Mesendoderm (in vitro differentiated cells): ENCODE data around the gene ZBTB7C.

Source experiments
- DNase-seq: peaks from one replicate; pipeline ENCODE4 v3.0.0; 2013
- H2AK5ac ChIP-seq: 2 replicates; pipeline ENCODE4 v1.6.1; 2013; ENCODE audit warnings: low read length, inconsistent platforms
- H2BK120ac ChIP-seq: 2 replicates; pipeline ENCODE4 v1.6.1; 2013; ENCODE audit warnings: low read depth, mild to moderate bottlenecking, low read length, moderate library complexity, mixed read lengths
- H2BK15ac ChIP-seq: replicated peaks from 2 replicates; pipeline ENCODE4 v1.6.1; 2013; ENCODE audit warnings: low read depth, mild to moderate bottlenecking, moderate library complexity
- H2BK5ac ChIP-seq: 2 replicates; pipeline ENCODE4 v1.6.1; 2013; ENCODE audit warnings: low read length, inconsistent platforms
- H3K18ac ChIP-seq: 2 replicates; pipeline ENCODE4 v1.6.1; 2013; ENCODE audit warnings: mild to moderate bottlenecking, low read length, mixed read lengths
- H3K23ac ChIP-seq: one replicate; pipeline ENCODE4 v1.6.1; 2013; ENCODE audit warnings: low read length
- H3K27ac ChIP-seq: 2 replicates; pipeline ENCODE4 v1.5.1; 2013; ENCODE audit warnings: low read depth, mild to moderate bottlenecking, inconsistent platforms, low read length, moderate library complexity
- H3K27me3 ChIP-seq: 2 replicates; pipeline ENCODE4 v1.6.1; 2013; ENCODE audit warnings: low read length, control low read depth, mild to moderate bottlenecking, inconsistent platforms; ENCODE audit not compliant: insufficient read depth, poor library complexity
- H3K36me3 ChIP-seq: 2 replicates; pipeline ENCODE4 v1.6.1; 2013; ENCODE audit warnings: low read length, inconsistent platforms; ENCODE audit not compliant: control insufficient read depth, insufficient read depth
- H3K4ac ChIP-seq: one replicate; pipeline ENCODE4 v1.6.1; 2013; ENCODE audit warnings: low read depth, mild to moderate bottlenecking, low read length, moderate library complexity
- H3K4me1 ChIP-seq: 2 replicates; pipeline ENCODE4 v1.6.1; 2013; ENCODE audit warnings: low read depth, low read length, inconsistent platforms; ENCODE audit not compliant: control insufficient read depth
- H3K4me2 ChIP-seq: 2 replicates; pipeline ENCODE4 v1.6.1; 2013; ENCODE audit warnings: low read length
- H3K4me3 ChIP-seq: 2 replicates; pipeline ENCODE4 v1.5.1; 2013; ENCODE audit warnings: mild to moderate bottlenecking, low read length
- H3K56ac ChIP-seq: one replicate; pipeline ENCODE4 v1.6.1; 2013; ENCODE audit warnings: low read length
- H3K79me1 ChIP-seq: 2 replicates; pipeline ENCODE4 v1.6.1; 2013; ENCODE audit warnings: low read length, inconsistent platforms
- H3K79me2 ChIP-seq: 2 replicates; pipeline ENCODE4 v1.6.1; 2013; ENCODE audit warnings: mild to moderate bottlenecking, low read length; ENCODE audit not compliant: control insufficient read depth, insufficient read depth
- H3K9ac ChIP-seq: 2 replicates; pipeline ENCODE4 v1.6.1; 2013; ENCODE audit warnings: low read length, inconsistent platforms
- H4K5ac ChIP-seq: one replicate; pipeline ENCODE4 v1.6.1; 2013; ENCODE audit warnings: low read length
- H4K8ac ChIP-seq: one replicate; pipeline ENCODE4 v1.6.1; 2013; ENCODE audit warnings: low read depth, mild to moderate bottlenecking, control low read depth, low read length, moderate library complexity
- WGBS: extraction: QIAGEN DNeasy Blood & Tissue Kit; methylation state at CpG from one replicate; pipeline ENCODE4 v1.1.7; 2013; ENCODE audit warnings: low lambda C conversion rate, missing lambda C conversion rate; ENCODE audit not compliant: insufficient coverage; ENCODE audit errors: extremely low coverage; 5-methylcytosine and 5-hydroxymethylcytosine counted together

The ZBTB7C gene

GRCh38 chr18:48090021-48090420 is 319.2 kb downstream of the ZBTB7C start:
- no CpG with 5 or more reads among the region's 9 CpGs for WGBS
- H3K79me1 ChIP-seq, result no peaks in the 10 kb centered on the region
- H2BK15ac ChIP-seq, result no peak overlapping the region

GRCh38 chr18:48085781-48086487 is 323.2 kb downstream of the ZBTB7C start:
- Histone ChIP-seq H2AK5ac (no peak overlapping the region), H3K18ac (no peak overlapping the region), H3K4me3 (no peak overlapping the region), H3K4me1 (no peaks in the 10 kb centered on the region), H2BK15ac (no peak overlapping the region), H4K8ac (no peak overlapping the region), H3K79me1 (no peaks in the 10 kb centered on the region), H2BK5ac (no peak overlapping the region), H3K23ac (no peak overlapping the region), H3K27me3 (no peaks in the 10 kb centered on the region), H2BK120ac (no peak overlapping the region), H3K4me2 (no peak overlapping the region), H3K27ac (no peak overlapping the region), H3K9ac (no peak overlapping the region), H3K36me3 (no peaks in the 10 kb centered on the region), H3K4ac (no peak overlapping the region), H4K5ac (no peak overlapping the region), H3K79me2 (no peaks in the 10 kb centered on the region), H3K56ac (no peak overlapping the region)
- DNase-seq, result no peak
- no CpG with 5 or more reads among the region's 4 CpGs for WGBS

More at GRCh38 chr18:48090021-48090420, 319.2 kb downstream of the ZBTB7C start:
- Histone ChIP-seq H4K5ac (no peak overlapping the region), H3K23ac (no peak overlapping the region), H2AK5ac (no peak overlapping the region), H3K27ac (no peak overlapping the region), H3K4me1 (no peaks in the 10 kb centered on the region), H3K56ac (no peak overlapping the region), H3K9ac (no peak overlapping the region), H3K4me2 (no peak overlapping the region), H3K18ac (no peak overlapping the region), H3K4ac (no peak overlapping the region), H4K8ac (no peak overlapping the region), H2BK5ac (no peak overlapping the region), H3K27me3 (no peaks in the 10 kb centered on the region), H2BK120ac (no peak overlapping the region), H3K36me3 (no peaks in the 10 kb centered on the region), H3K79me2 (no peaks in the 10 kb centered on the region), H3K4me3 (no peak overlapping the region)
- no peak for DNase-seq

GRCh38 chr18:48084858-48085257 is 324.3 kb downstream of the ZBTB7C start:
- Histone ChIP-seq H3K36me3 (no peaks in the 10 kb centered on the region), H2BK5ac (no peak overlapping the region)

GRCh38 chr18:48084041-48084757 is 325.0 kb downstream of the ZBTB7C start:
- no peak overlapping the region for H4K8ac ChIP-seq
- WGBS, result no CpG with 5 or more reads among the region's 13 CpGs
- H3K27me3 ChIP-seq, result no peaks in the 10 kb centered on the region
- H2BK120ac ChIP-seq, result no peak overlapping the region
- H3K18ac ChIP-seq, result no peak overlapping the region
- H2BK15ac ChIP-seq, result no peak overlapping the region
- no peak overlapping the region for H3K27ac ChIP-seq
- H3K56ac ChIP-seq, result no peak overlapping the region
- no peaks in the 10 kb centered on the region for H3K79me2 ChIP-seq
- H3K79me1 ChIP-seq, result no peaks in the 10 kb centered on the region
- H4K5ac ChIP-seq, result no peak overlapping the region
- H3K23ac ChIP-seq, result no peak overlapping the region
- H2AK5ac ChIP-seq, result no peak overlapping the region
- H3K4me2 ChIP-seq, result no peak overlapping the region
- no peaks in the 10 kb centered on the region for H3K4me1 ChIP-seq
- H3K9ac ChIP-seq, result no peak overlapping the region
- H2BK5ac ChIP-seq, result no peak overlapping the region
- no peak overlapping the region for H3K4me3 ChIP-seq
- DNase-seq, result no peak
- H3K4ac ChIP-seq, result no peak overlapping the region
- no peaks in the 10 kb centered on the region for H3K36me3 ChIP-seq

More at GRCh38 chr18:48084858-48085257, 324.3 kb downstream of the ZBTB7C start:
- H3K4me3 ChIP-seq, result no peak overlapping the region
- no peak overlapping the region for H4K5ac ChIP-seq
- no peak overlapping the region for H3K9ac ChIP-seq
- DNase-seq, result no peak
- no peaks in the 10 kb centered on the region for H3K4me1 ChIP-seq
- no peak overlapping the region for H3K18ac ChIP-seq
- H3K27ac ChIP-seq, result no peak overlapping the region
- no peak overlapping the region for H4K8ac ChIP-seq
- H2BK120ac ChIP-seq, result no peak overlapping the region
- no peaks in the 10 kb centered on the region for H3K27me3 ChIP-seq
- H2BK15ac ChIP-seq, result no peak overlapping the region
- H3K56ac ChIP-seq, result no peak overlapping the region
- no peaks in the 10 kb centered on the region for H3K79me2 ChIP-seq
- H3K4me2 ChIP-seq, result no peak overlapping the region
- H3K4ac ChIP-seq, result no peak overlapping the region
- no peaks in the 10 kb centered on the region for H3K79me1 ChIP-seq
- WGBS, result no CpG with 5 or more reads among the region's 6 CpGs
- no peak overlapping the region for H3K23ac ChIP-seq
- H2AK5ac ChIP-seq, result no peak overlapping the region

GRCh38 chr18:48080546-48080945 is 328.6 kb downstream of the ZBTB7C start:
- Histone ChIP-seq H3K18ac (no peak overlapping the region), H3K4ac (no peak overlapping the region), H2BK15ac (no peak overlapping the region), H4K8ac (no peak overlapping the region), H2BK120ac (no peak overlapping the region), H3K27ac (no peak overlapping the region), H2BK5ac (no peak overlapping the region), H3K79me1 (no peaks in the 10 kb centered on the region), H3K36me3 (no peaks in the 10 kb centered on the region), H3K56ac (no peak overlapping the region), H3K23ac (no peak overlapping the region), H2AK5ac (no peak overlapping the region), H3K9ac (no peak overlapping the region), H3K4me1 (no peaks in the 10 kb centered on the region), H3K4me3 (no peak overlapping the region), H4K5ac (no peak overlapping the region), H3K4me2 (no peak overlapping the region), H3K27me3 (no peaks in the 10 kb centered on the region), H3K79me2 (no peaks in the 10 kb centered on the region)
- no peak for DNase-seq
- WGBS, result no CpG with 5 or more reads among the region's 4 CpGs
